Coronary artery (tissue), 2 donors: ENCODE results near the gene TFAP2D.

Experiments
- DNase-seq: peaks from one replicate; pipeline ENCODE4 v3.0.0-alpha.2; 2017; ENCODE audit warnings: low spot score
- H3K27ac ChIP-seq, 2 donors: fragments of 200-600 bp; sonication (generic); one replicate each; pipeline ENCODE4 v1.5.1; 2016 to 2019
- H3K4me3 ChIP-seq: fragments of 200-600 bp; sonication (generic); 2 replicates; pipeline ENCODE4 v1.5.1; 2016; ENCODE audit warnings: mild to moderate bottlenecking, moderate library complexity
- TF ChIP-seq, protein P1 (sequence below): fragments of 200-600 bp; sonication (generic); IDR thresholded peaks from one replicate; pipeline ENCODE4 v1.5.1; 2019; ENCODE audit warnings: antibody characterized with exemption

Gene TFAP2D

DNA sequence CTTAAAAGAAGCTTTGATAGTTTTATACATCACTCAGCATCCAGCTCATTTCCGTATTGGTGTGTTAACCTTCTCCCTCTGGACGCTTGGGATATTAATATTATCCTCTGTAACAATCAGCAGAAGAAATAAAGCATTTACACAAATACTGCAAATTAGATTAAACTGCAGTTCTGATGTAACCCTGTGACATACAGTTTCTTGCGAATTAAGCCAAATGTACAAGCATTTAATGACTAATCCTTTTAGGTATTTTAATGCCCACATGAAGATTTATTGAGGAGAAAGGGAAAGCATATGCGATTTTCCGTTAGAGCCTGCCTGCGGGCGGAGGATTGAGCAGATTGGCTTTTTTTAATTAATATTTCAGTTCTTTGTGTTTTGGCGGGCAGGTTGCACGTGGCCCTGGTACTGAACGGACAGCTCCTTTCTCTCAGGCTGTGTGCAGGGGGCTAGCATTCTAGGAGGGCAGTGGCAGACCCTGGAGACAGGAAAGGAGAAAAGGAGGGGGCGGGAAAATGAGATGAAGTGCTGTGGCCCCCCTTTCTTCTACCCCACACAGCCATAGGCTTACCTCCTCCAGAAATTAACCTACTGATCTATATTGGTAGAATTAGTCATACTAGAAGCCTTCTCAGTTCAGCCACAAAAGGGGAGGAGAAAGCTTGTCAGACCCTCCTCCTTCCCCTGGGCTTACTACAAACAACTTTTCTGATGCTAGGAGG, 14.1 kb upstream of the TFAP2D start:
- Histone ChIP-seq H3K27ac (no peak overlapping the region), H3K4me3 (no peak overlapping the region)
- TF ChIP-seq, protein P1, sequence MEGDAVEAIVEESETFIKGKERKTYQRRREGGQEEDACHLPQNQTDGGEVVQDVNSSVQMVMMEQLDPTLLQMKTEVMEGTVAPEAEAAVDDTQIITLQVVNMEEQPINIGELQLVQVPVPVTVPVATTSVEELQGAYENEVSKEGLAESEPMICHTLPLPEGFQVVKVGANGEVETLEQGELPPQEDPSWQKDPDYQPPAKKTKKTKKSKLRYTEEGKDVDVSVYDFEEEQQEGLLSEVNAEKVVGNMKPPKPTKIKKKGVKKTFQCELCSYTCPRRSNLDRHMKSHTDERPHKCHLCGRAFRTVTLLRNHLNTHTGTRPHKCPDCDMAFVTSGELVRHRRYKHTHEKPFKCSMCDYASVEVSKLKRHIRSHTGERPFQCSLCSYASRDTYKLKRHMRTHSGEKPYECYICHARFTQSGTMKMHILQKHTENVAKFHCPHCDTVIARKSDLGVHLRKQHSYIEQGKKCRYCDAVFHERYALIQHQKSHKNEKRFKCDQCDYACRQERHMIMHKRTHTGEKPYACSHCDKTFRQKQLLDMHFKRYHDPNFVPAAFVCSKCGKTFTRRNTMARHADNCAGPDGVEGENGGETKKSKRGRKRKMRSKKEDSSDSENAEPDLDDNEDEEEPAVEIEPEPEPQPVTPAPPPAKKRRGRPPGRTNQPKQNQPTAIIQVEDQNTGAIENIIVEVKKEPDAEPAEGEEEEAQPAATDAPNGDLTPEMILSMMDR = no peak
- DNase-seq = no peak

DNA sequence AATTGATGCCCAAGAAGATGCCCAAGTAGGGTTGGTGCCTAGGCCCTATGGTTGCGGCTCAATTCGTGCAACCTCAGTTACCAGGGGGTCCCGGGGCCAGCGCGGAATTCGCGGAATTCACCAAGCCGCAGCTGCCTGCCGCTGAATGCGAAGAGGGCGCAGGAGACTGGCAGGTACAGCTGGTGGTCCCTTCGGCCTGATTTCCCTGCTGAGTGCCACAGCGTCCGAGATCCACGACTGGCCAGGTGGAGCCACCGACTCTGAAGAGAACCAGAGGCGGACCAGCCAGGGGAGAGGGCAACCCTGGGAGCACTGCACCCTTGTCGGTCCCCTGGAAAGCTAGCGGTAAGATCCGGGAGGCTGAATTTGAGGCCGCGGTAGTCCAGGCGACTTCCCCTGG, 6.8 kb upstream of the TFAP2D start:
- DNase-seq = no peak
- TF ChIP-seq, protein P1 = no peak
- Histone ChIP-seq H3K27ac (no peak overlapping the region), H3K4me3 (no peak overlapping the region)

DNA sequence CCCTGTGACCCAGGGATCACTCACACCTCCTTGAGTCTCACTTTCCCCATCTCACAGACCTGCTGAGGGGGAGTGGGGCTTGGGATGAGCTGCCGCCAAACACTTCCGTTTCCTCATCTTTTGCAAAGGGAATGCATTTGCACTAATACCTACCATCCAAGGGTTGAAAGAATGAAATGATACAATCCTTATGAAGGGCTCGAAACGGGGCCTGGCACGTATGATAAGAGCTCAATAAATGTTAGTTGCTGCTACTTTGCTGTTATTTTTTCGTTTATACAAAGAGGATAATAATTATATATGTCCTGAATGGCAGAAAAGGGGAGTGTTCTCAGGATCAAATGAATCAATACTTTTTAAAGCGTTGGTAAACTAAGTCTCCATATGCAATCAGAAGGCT, 6.1 kb upstream of the TFAP2D start:
- TF ChIP-seq, protein P1 = no peak
- DNase-seq = no peak
- H3K4me3 ChIP-seq = no peak overlapping the region
- no peak overlapping the region for H3K27ac ChIP-seq

GRCh38 chr6:50707652-50708300, 5.5 kb upstream of the TFAP2D start:
- TF ChIP-seq, protein P1 = no peak
- Histone ChIP-seq H3K27ac (no peak overlapping the region), H3K4me3 (no peak overlapping the region)
- no peak for DNase-seq

- no peak for DNase-seq
- TF ChIP-seq, protein P1 = no peak
- Histone ChIP-seq H3K4me3 (no peak overlapping the region), H3K27ac (no peak overlapping the region)
Observed at GRCh38 chr6:50708664-50709365, 4.5 kb upstream of the TFAP2D start.

GRCh38 chr6:50709366-50709734, 4.0 kb upstream of the TFAP2D start:
- DNase-seq = no peak
- H3K4me3 ChIP-seq = no peak overlapping the region
- TF ChIP-seq, protein P1 = no peak
- no peak overlapping the region for H3K27ac ChIP-seq

- no peak overlapping the region for H3K27ac ChIP-seq
- TF ChIP-seq, protein P1 = no peak
- DNase-seq = no peak
- no peak overlapping the region for H3K4me3 ChIP-seq
Observed at GRCh38 chr6:50711686-50712085, 1.6 kb upstream of the TFAP2D start.
